Activated CD4-positive, alpha-beta memory T cell treated with anti-CD3 and anti-CD28 coated beads, Interleukin-2, amount 10 ng/mL, durations not matched to agents 7 days and 5 days (primary cell): ENCODE data around the gene DCUN1D4. TPM values are rescaled to one million over a fixed set of nuclear protein-coding genes. Genes with fewer than 3 reads are reported as not detected.
"Not testable (repeated sequence)": the region's sequence is repeated elsewhere in the genome, so short reads cannot be mapped to it uniquely, and the experiment has no call there.

ENCODE experiments used
- CTCF ChIA-PET: fragments of 350-600 bp; sonication (Branson Sonifier 250); formaldehyde crosslinking; loops from one replicate; lab custom pipeline; 2021; ENCODE audit warnings: antibody characterized with exemption, inconsistent platforms; lab: Charles Lee
- POLR2A ChIA-PET: fragments of 350-600 bp; sonication (Branson Sonifier 250); formaldehyde crosslinking; loops from one replicate; lab custom pipeline; 2021; ENCODE audit warnings: antibody characterized with exemption; lab: Charles Lee
- DNase-seq: peaks from one replicate; pipeline ENCODE4 v3.0.0-alpha.2; 2020
- H3K27ac Mint-ChIP-seq: one replicate; pipeline ENCODE4 v1.8.0; 2021; ENCODE audit warnings: mild to moderate bottlenecking, mixed read lengths
- H3K27me3 Mint-ChIP-seq: one replicate; pipeline ENCODE4 v1.8.0; 2021; ENCODE audit warnings: mixed read lengths
- H3K36me3 Mint-ChIP-seq: one replicate; pipeline ENCODE4 v1.8.0; 2021; ENCODE audit warnings: low read depth, mixed read lengths
- H3K4me1 Mint-ChIP-seq: one replicate; pipeline ENCODE4 v1.8.0; 2021; ENCODE audit warnings: mixed read lengths
- H3K4me3 Mint-ChIP-seq: one replicate; pipeline ENCODE4 v1.8.0; 2021; ENCODE audit warnings: mild to moderate bottlenecking, mixed read lengths
- H3K9me3 Mint-ChIP-seq: one replicate; pipeline ENCODE4 v1.8.0; 2021; ENCODE audit warnings: mixed read lengths
- total RNA-seq, 2 experiments: library from RNA; stranded (reverse); gene quantifications; one replicate each; pipeline ENCODE4 v1.2.3, GENCODE V29; 2021

Gene DCUN1D4
- total RNA-seq, 2 experiments from 2014 or later, result 28.9 TPM

DNA sequence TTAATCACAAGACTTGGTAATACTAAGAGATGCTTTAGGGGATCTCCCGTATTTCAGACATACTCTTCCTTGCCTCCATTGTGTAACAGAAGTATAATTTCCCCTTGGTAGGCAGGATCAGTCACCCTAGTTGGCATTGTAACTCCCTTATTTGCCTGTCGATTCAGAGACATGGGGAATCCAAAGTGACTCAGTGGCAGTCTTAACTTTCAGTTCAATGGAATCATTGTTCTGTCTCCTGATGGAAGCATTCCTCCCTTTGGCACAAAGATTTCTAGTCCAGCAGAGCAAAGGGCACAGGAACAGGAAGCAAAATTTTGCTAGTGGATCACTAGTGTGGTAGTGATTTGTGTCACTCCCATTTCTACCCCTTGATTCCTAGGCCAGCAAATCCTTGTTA, 80.4 kb downstream of the DCUN1D4 start:
- Mint-ChIP-seq H3K36me3 (no peaks in the 10 kb centered on the region), H3K27me3 (no peaks in the 10 kb centered on the region), H3K27ac (no peak overlapping the region), H3K4me3 (no peak overlapping the region), H3K9me3 (no peaks in the 10 kb centered on the region), H3K4me1 (no peaks in the 10 kb centered on the region)
- DNase-seq, result no peak
- POLR2A ChIA-PET, result no interaction called here
- CTCF ChIA-PET, result no interaction called here

DNA sequence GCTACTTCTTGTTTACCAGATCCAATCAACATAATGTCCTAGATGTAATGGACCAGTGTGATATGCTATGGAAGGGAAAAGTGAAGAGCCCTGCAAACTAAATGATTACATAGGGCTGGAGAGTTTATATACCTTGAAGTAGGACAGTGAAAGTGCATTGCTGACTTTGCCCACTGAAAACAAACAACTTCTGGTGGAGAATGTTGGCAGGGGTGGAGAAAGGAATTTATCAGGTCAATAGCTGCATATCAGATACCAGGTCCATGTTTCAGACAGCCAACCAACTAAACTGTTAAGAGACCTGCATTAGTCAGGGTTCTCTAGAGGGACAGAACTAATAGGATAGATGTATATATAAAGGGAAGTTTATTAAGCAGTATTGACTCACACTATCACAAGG, 82.4 kb downstream of the DCUN1D4 start:
- H3K27ac Mint-ChIP-seq, result no peak overlapping the region
- no peaks in the 10 kb centered on the region for H3K36me3 Mint-ChIP-seq
- no peak for DNase-seq
- H3K27me3 Mint-ChIP-seq, result no peaks in the 10 kb centered on the region
- H3K4me3 Mint-ChIP-seq, result no peak overlapping the region
- POLR2A ChIA-PET, result no interaction called here
- no peaks in the 10 kb centered on the region for H3K4me1 Mint-ChIP-seq
- CTCF ChIA-PET, result no interaction called here
- no peaks in the 10 kb centered on the region for H3K9me3 Mint-ChIP-seq

DNA sequence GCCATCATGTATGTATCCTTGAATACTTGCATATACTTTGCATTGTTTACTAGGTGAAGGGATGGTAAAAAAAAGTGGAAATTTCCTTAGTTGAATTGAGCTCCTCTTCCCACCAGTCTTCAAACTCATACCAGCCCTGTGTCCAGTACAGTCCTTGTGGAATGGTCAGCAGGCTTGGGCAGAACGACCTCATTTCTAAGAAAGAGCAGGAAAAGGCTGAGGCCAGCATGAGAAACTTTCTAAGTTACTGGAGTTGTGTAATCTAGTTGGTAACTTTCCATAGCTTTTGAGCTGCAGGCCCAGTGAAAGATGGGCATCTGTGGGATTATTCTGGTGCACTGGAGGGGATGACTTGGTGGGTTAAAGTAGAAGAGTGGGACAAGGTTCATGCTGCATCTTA, 87.6 kb downstream of the DCUN1D4 start:
- DNase-seq, result no peak
- Mint-ChIP-seq H3K27me3 (no peaks in the 10 kb centered on the region), H3K9me3 (no peaks in the 10 kb centered on the region), H3K4me3 (no peak overlapping the region), H3K27ac (no peak overlapping the region), H3K4me1 (no peaks in the 10 kb centered on the region), H3K36me3 (no peaks in the 10 kb centered on the region)
- ChIA-PET POLR2A (no interaction called here), CTCF (no interaction called here)

DNA sequence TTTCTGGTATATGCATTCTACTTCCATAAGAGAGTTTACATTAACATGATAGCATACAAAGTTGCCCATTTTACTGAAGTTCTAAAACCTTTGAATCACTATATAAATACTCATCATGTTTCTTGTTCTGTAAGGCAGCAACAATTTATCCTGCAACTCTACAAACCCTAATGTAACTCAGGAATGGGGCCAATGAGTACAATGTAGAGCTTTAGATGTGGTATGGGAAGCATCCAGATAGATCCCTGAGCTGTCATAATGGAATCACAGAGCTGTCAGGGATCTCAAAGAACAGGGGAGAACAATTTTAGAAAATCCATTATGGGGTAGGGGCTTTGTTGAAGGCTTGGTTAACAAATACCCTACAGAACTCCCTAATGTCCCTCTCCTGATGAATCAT, 88.5 kb downstream of the DCUN1D4 start:
- Mint-ChIP-seq H3K4me1 (no peaks in the 10 kb centered on the region), H3K4me3 (no peak overlapping the region), H3K27ac (no peak overlapping the region), H3K36me3 (no peaks in the 10 kb centered on the region), H3K27me3 (no peaks in the 10 kb centered on the region), H3K9me3 (no peaks in the 10 kb centered on the region)
- CTCF ChIA-PET, result no interaction called here
- no peak for DNase-seq
- POLR2A ChIA-PET, result no interaction called here

DNA sequence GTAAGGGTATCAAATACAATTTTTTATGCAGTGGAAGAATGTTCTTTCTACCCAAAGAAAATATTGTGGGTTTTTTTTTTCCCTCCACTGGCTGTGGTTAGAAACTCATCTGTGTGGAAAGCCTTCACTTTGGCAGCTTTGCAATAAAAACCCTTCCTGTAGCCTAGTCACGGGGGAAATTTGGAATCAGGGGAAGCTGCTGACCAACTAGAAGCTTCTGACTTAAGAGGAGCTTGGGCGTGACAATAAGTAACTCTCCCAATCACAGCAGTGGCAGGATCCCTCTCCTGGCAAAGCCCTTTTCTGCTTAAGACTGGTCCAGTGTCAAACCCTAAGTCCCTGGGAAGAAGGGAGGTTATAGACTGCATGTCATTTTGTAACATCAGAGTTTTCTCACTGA, 89.3 kb downstream of the DCUN1D4 start:
- H3K4me3 Mint-ChIP-seq, result no peak overlapping the region
- ChIA-PET POLR2A (no interaction called here), CTCF (no interaction called here)
- no peak overlapping the region for H3K27ac Mint-ChIP-seq
- no peaks in the 10 kb centered on the region for H3K27me3 Mint-ChIP-seq
- H3K4me1 Mint-ChIP-seq, result no peaks in the 10 kb centered on the region
- no peak for DNase-seq
- no peaks in the 10 kb centered on the region for H3K9me3 Mint-ChIP-seq
- no peaks in the 10 kb centered on the region for H3K36me3 Mint-ChIP-seq

DNA sequence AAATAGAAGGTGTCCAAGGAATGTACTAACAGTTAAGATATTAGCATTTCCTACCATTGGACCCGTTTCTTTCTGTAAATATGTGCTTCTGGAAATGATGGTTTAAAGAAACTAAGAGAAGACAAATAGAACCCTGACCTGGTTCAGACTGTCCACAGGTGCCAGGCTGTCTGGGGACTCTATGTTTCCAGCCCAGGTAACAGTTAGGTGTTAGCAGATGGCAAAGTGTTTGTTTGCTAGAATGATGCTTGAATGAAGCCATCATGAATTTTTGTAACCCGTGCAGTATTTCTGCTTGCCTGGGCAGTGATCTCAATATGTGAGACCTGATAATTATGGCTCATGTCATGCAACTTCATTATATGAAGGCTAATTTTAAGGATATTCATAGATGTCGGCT, 89.7 kb downstream of the DCUN1D4 start:
- no peak overlapping the region for H3K4me3 Mint-ChIP-seq
- no peaks in the 10 kb centered on the region for H3K27me3 Mint-ChIP-seq
- POLR2A ChIA-PET, result no interaction called here
- H3K9me3 Mint-ChIP-seq, result no peaks in the 10 kb centered on the region
- CTCF ChIA-PET, result no interaction called here
- DNase-seq, result no peak
- no peaks in the 10 kb centered on the region for H3K36me3 Mint-ChIP-seq
- no peak overlapping the region for H3K27ac Mint-ChIP-seq
- no peaks in the 10 kb centered on the region for H3K4me1 Mint-ChIP-seq

DNA sequence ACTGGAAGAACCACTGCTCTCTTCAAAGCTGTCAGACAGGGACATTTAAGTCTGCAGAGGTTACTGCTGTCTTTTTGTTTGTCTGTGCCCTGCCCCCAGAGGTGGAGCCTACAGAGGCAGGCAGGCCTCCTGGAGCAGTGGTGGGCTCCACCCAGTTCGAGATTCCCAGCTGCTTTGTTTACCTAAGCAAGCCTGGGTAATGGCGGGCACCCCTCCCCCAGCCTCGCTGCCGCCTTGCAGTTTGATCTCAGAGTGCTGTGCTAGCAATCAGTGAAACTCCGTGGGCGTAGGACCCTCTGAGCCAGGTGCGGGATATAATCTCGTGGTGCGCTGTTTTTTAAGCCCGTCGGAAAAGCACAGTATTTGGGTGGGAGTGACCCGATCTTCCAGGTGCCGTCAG, 97.5 kb downstream of the DCUN1D4 start:
- CTCF ChIA-PET, result not testable (repeated sequence)
- H3K9me3 Mint-ChIP-seq, result peaks cover 11% of the 10 kb centered on the region

DNA sequence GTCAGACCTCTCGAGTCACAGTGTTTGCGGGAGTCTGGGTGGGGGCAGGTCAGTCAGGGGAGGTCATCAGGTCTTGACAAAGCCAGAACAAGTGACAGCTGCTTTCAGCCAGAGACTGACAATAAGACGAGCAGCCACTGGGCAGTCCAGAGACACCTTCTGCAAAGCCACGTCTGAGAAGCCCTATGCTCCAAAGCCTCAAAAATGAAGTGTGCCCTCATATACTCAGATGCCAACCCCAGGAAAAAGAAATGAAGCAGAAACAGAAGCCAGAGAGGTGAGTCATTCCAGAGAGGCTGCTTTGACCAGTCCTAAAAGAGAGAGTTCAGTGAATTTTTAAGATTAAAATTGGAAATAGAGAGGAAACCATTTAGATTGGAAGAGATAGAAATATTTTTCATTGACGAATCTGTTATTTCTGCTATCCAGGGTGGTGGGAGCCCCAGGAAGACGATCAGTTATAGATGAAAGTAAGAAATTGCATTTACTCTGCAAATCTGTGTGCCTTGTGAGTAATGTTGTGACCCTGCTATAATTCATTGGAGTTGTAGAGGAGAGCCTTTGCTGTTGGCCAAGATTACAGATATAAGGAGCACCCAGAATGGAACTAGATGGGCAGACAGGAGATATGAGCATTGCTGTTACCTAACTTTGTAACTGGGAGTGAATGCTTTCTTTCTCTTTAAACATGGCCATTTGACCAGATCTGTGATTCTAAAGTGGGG, 99.3 kb downstream of the DCUN1D4 start:
- Mint-ChIP-seq H3K27ac (no peak overlapping the region), H3K4me3 (no peak overlapping the region), H3K36me3 (no peaks in the 10 kb centered on the region), H3K27me3 (no peaks in the 10 kb centered on the region), H3K9me3 (peaks cover 16% of the 10 kb centered on the region), H3K4me1 (no peaks in the 10 kb centered on the region)
- DNase-seq, result no peak
- ChIA-PET POLR2A (no interaction called here), CTCF (no interaction called here)

More for the DNA sequence above, 97.5 kb downstream of the DCUN1D4 start:
- H3K27ac Mint-ChIP-seq, POLR2A ChIA-PET, DNase-seq, H3K36me3 Mint-ChIP-seq, H3K4me3 Mint-ChIP-seq, H3K4me1 Mint-ChIP-seq, H3K27me3 Mint-ChIP-seq: not testable (repeated sequence)

DNA sequence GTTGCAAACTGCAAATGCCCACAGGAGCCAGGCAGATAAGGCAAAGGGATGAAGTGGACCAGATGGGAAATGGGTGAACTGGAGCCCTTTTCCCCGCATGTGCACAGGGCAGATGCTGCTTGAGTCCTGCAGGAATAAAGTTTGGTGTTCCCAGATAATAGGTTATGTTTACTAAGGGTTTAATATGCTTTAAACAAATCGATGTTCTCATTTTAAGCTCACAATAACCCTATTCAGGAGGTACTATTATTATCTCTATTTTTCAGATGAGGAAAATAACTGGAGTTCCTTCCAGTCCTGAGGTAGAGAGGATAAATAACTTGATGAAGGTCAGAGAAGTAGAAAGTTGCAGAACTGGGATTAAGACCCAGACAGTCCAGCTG, 99.9 kb downstream of the DCUN1D4 start:
- no peak for DNase-seq
- H3K4me3 Mint-ChIP-seq, result no peak overlapping the region
- ChIA-PET POLR2A (no interaction called here), CTCF (no interaction called here)
- H3K9me3 Mint-ChIP-seq, result peaks cover 18% of the 10 kb centered on the region
- no peak overlapping the region for H3K27ac Mint-ChIP-seq
- no peaks in the 10 kb centered on the region for H3K27me3 Mint-ChIP-seq
- H3K4me1 Mint-ChIP-seq, result no peaks in the 10 kb centered on the region
- no peaks in the 10 kb centered on the region for H3K36me3 Mint-ChIP-seq

DNA sequence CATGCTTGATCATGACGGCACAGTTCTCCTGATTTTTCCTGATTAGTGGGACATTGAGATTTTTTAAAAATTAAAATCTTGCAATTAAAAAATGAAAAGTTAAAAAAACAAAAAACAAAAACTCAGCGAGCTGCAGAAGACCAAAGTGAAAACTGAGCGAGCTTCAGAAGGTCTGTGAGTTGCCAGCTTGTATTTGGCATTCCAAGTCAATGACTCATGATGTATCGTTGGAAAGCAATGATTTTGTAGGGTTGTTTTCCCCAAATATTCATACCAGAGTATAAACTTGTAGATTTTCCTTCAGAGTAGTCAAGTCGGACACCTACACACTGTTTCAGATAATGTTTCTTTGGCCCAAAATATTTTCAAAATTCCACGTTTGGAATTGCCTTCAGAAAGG, 100.3 kb downstream of the DCUN1D4 start:
- no peak overlapping the region for H3K4me3 Mint-ChIP-seq
- H3K9me3 Mint-ChIP-seq, result peaks cover 18% of the 10 kb centered on the region
- no peaks in the 10 kb centered on the region for H3K27me3 Mint-ChIP-seq
- H3K36me3 Mint-ChIP-seq, result no peaks in the 10 kb centered on the region
- POLR2A ChIA-PET, result no interaction called here
- H3K27ac Mint-ChIP-seq, result no peak overlapping the region
- no peaks in the 10 kb centered on the region for H3K4me1 Mint-ChIP-seq
- no peak for DNase-seq
- CTCF ChIA-PET, result no interaction called here

DNA sequence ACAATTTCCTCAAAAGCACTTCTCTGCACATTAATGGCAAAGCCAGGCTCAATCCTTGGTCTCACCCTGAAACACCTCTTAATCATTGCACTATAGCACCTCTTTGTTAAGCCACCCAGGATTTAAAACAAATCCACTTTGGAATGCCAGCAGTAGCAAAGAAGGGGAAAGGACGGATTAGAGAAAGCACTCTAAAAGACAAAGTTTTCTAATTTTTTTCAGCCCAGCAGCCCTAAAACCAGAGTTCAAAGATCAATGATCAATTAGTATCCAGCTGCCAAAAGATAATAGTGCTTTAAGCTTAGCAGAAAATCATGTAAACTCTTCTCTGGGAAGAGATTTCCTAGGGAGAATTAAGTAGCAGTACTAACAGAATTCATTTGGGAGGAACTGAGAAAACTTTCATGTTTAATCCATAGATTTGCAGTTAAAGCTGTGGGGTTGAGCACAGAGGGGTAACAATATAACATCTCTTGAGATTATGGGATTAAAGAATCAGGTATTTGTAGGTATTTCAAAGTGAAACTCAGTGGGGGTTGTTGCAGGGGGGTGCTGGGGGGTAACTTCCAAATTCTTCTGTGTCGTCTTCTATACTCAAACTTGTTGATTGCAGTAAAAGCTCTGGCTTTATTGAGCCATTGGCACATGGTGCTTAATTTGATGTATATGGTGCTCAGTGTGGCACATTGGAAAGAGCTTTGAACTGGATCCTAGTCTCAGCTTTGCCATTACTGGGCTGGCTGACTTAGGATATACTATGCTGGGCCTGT, 115.4 kb downstream of the DCUN1D4 start:
- peaks cover 3% of the 10 kb centered on the region for H3K27me3 Mint-ChIP-seq
- H3K9me3 Mint-ChIP-seq, result no peaks in the 10 kb centered on the region
- CTCF ChIA-PET, result no interaction called here

DNA sequence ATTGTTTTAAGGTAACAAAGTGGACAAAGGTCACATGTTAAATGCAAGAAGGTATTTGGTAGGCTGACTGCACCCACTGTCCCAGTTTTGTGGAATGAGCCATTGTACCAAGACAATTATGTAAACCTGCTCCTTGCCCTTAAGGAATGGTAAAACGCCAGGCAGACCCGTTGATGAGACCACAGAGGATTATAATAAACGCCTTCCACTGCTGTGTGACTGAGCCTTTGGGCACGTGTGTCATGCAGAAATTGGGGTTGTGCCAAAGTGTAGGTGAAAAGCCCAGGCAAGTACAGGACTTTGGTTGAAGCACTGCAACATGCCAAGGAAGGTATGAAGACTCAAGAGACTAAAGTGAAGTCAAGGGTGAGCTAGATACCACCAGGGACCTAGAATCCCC, 117.5 kb downstream of the DCUN1D4 start:
- ChIA-PET CTCF (no interaction called here), POLR2A (no interaction called here)
- Mint-ChIP-seq H3K27ac (no peak overlapping the region), H3K27me3 (peaks cover 6% of the 10 kb centered on the region), H3K4me1 (no peaks in the 10 kb centered on the region), H3K4me3 (no peak overlapping the region), H3K36me3 (no peaks in the 10 kb centered on the region), H3K9me3 (no peaks in the 10 kb centered on the region)
- DNase-seq, result no peak

More for the DNA sequence above, 115.4 kb downstream of the DCUN1D4 start:
- POLR2A ChIA-PET, result no interaction called here
- Mint-ChIP-seq H3K27ac (no peak overlapping the region), H3K36me3 (no peaks in the 10 kb centered on the region), H3K4me3 (no peak overlapping the region), H3K4me1 (no peaks in the 10 kb centered on the region)
- no peak for DNase-seq

DNA sequence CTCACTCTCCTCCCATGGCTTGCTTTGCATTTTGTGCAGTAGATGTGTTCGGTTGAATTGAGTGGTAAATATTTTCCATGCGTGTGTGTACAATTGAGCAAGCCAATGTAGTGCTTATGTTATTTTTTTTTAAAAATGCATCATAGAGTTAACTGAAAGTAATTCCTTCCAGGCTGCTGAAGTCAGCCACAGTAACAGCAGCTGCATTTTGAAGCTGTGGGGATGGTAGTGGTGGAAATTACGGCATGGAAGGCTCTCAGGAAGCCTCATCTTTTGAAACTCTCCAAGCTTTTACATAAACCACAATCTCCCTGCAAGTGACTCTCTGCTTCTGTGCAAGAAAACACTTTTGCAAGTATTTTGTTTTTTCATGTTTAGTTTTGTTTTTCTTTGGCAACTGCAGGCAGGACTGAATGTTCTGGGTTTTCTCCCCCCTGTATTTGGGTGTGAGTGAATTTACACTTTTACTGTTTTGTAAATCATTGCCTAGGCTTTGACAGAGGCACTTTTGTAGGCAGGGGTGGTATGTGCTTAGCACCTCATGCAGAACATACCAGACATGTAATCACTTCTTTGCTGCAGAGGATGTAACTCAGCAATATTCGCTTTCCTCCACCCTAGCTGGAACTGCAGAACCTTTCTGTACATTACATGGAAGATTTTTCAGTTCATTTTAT, 121.0 kb downstream of the DCUN1D4 start:
- ChIA-PET POLR2A (no interaction called here), CTCF (no interaction called here)
- H3K27me3 Mint-ChIP-seq, result peaks cover 6% of the 10 kb centered on the region
- DNase-seq, result no peak
- no peaks in the 10 kb centered on the region for H3K9me3 Mint-ChIP-seq
- no peaks in the 10 kb centered on the region for H3K4me1 Mint-ChIP-seq
- H3K27ac Mint-ChIP-seq, result no peak overlapping the region
- no peak overlapping the region for H3K4me3 Mint-ChIP-seq
- no peaks in the 10 kb centered on the region for H3K36me3 Mint-ChIP-seq
